ENCODE measurements around the gene GMEB2. TPM values are rescaled to one million over a fixed set of nuclear protein-coding genes. Genes with fewer than 3 reads are reported as not detected.
"Not testable (repeated sequence)": the region's sequence is repeated elsewhere in the genome, so short reads cannot be mapped to it uniquely, and the experiment has no call there.

The GMEB2 gene
- polyA plus RNA-seq, 3 donors: 7.5 to 9.8 (median 8.9) TPM

DNA sequence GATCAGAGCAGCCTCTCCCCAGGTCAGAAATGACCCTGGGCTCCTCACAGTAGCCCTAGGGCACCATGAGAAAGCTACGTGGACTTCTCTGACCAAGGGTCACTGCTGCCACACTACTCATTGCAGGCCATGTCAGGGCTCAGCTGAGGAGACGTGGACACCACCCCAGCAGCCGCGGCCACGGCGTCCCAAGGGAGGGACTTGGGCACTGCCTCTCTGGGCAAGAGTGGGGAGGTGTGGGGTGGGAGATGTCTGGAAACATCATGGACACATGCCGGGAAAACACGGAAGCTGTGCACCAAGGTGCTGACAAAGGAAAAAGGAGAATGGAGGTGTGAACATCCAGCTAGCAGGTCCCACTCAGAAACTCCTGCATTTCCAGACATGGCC is 9.0 kb downstream of the GMEB2 start:
- no peak for DNase-seq (ENCODE audit: low read depth in 3 of 3, low spot score in 2 of 3)

DNA sequence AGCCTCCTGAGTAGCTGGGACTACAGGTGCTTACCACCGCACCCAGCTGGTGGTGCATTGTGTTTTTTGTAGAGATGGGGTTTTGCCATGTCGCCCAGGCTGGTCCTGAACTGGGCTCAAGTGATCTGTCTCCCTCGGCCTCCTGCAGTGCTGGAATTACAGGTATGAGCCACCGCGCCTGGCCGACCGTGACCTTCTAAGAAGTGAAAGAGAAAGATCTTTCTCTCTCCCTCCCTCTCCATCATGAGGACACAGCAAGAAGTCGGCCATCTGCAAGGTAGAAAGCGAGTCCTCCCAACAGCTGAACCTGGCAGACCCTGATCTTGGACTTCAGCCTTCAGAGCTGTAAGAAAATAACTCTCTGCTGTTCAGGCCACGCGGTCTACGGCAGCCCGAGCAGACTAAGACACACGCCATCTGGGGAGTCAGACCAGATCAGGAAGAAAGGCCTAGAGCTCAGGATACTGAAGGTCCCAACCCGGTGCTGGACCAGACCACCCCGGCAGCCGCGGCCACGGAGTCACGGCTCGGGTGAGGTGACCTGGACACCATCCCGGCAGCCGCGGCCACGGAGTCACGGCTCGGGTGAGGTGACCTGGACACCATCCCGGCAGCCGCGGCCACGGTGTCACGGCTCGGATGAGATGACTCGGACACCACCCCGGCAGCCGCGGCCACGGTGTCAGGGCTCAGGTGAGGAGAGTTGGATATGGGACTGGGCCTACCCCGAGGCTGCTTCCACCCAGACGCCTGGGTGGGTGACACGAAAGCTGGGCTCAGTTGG is 9.6 kb downstream of the GMEB2 start:
- no peak for DNase-seq (ENCODE audit: low read depth in 3 of 3, low spot score in 2 of 3)

DNA sequence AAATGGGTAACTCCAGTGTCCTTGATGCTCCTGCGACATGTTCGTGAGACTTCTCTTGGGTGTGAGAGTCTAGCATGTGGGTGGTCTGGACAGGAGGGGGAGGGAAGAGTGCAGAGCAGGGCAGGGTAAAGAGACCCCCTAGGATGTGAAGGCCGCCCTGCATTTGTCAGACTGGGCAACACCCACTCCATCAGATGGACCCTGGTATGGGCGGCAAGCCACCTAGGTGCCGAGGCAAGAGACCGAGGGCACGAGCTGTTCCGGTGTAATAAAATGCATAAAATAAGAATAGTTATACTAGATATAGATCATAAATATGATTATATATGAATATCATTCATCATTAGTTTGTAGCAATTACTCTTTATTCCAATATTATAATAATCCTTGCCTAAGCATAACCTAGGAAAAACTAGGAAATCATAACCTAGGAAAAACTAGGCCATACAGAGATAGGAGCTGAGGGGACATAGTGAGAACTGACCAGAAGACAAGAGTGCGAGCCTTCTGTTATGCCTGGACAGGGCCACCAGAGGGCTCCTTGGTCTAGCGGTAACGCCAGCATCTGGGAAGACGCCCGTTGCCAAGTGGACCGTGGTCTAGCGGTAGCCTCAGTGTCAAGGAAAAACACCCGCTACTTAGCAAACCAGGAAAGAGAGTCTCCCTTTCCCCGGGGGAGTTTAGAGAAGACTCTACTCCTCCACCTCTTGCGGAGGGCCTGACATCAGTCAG is 12.9 kb downstream of the GMEB2 start:
- DNase-seq (ENCODE audit: low read depth in 3 of 3, low spot score in 2 of 3): not testable (repeated sequence)

DNA sequence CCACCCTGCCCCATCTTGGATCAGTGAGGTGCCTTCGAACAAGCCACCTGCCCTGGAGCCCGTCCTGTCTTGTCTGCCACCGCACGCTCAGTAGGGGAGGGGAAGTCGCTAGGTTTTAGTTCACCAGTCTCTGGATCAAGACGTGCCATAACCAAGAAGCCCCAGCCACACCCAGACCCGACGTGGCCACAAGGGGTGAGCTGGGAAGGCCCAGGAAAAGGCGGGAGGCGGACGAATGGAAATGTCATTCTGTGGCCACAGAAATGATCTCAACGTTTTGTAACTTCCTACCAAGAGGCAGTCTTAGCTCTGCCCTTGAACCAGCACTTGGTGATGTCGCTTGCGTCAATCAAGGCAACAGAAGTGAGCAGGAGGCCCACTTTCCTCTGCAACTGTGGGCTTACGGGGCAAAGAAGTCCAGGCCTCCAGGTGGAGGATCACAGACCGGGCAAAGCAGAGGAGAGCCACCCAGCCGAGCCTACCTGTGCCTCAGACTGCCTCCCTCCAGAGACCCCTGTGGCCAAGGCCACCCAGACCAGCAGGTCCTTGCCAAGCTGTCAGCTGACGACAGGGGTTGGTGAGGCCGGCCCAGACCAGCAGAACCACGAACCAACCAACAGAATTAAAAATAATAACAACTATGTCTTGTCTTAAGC is 14.5 kb downstream of the GMEB2 start:
- no peak for DNase-seq (ENCODE audit: low read depth in 3 of 3, low spot score in 2 of 3)

DNA sequence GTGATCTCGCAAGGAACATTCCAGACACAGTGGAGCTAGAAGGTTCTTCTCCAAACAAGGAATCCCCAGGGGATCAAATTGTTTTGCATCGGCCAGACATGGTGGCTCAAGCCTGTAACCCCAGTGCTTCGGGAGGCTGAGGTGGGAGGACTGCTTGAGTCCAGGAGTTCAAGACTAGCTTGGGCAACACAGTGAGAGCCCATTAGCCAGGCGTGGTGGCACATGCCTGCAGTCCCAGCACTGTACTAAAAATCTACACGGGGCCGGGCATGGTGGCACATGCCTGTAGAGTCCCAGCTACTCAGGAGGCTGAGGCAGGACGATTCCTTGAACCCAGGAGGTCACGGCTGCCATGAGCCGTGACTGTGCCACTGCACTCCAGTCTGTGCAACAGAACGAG is 15.3 kb downstream of the GMEB2 start:
- no peak for DNase-seq (ENCODE audit: low read depth in 3 of 3, low spot score in 2 of 3)

DNA sequence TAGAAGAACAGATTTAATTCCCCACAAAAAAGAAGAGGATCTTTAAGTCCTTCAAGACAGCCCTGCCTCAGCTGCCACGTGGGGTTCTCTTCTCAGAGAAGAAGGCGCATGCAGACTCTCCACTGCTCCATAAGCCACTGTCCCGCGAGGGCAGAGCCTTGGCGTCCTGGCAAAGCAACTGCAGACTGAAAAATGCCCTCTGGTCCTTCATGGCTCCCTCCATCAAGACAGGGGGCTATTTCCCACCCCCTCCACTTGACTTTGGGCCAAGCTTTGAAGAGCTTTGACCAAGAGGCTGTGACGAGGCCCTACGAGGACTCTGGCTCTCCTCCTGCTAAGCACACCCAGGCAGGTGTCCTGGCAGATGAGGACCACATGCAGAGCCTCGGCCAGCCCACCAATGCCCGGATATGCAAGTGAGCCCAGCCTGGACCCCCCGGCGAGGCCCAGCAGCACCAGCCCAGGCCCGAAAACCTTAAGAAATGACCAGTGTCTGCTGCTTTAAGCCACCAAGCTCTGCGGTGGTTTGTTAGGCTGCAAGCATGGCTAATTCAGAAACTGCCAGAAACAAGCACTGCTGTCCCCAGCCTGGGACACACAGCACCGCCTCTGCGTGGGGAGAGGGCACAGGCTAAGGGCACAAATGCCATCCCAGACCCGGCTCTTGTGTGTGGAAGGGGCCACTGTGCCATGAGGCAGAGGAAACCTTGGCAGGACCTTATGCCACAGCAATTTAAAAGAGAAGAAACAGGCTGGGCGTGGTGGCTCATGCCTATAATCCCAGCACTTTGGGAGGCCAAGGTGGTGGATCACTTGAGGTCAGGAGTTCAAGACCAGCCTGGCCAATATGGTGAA is 16.1 kb downstream of the GMEB2 start:
- DNase-seq (ENCODE audit: low read depth in 3 of 3, low spot score in 2 of 3): no peak

DNA sequence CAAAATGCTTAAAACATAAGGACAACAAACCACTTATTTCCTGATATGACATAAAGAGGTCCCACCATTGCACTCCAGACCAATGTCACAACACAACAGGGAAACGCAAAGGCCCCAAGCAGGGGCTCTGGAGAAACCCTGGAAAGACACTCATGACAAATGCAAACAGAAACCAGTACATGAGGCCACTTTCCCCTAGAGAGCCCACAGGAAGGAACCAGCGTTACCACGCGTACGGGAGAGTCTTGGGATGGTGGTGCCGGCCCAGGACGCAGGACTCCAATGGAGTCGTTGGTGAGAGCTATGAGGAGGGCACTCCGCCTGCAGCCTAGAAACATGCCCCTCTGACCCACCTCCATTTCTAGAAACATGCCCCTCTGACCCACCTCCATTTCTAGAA is 20.2 kb downstream of the GMEB2 start:
- no peak for DNase-seq (ENCODE audit: low read depth in 3 of 3, low spot score in 2 of 3)

DNA sequence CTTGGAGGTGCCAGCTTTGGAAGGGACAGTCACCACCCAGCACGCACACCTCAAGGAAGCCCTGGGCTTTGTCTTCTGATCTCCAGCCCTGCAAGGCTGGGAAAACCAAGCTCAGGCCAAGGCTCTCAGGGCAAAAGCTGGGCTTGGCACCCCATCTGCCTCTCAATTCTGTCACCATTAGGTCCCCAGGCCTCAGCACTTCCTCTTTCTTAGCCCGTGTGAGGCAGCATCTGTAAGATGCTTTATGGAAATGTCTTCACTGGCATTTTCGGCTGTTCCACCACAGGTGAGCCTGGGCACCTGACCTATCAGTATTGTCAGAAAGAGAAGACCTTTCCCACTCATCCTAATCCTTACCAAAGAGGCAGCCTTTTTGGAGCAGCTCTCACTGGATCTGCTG is 24.6 kb downstream of the GMEB2 start:
- no peak for DNase-seq (ENCODE audit: low read depth in 3 of 3, low spot score in 2 of 3)

DNA sequence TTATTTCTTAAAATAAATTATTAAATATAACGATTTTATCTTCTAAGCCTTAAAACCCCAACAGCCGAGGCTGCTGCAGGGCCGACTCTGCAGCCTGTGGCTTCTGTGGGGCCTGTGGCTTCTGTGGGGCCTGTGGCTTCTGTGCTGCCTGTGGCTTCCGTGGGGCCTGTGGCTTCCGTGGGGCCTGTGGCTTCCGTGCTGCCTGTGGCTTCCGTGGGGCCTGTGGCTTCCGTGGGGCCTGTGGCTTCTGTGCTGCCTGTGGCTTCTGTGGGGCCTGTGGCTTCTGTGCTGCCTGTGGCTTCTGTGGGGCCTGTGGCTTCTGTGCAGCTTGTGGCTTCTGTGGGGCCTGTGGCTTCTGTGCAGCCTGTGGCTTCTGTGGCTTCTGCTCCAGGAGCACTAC is 25.2 kb downstream of the GMEB2 start:
- DNase-seq (ENCODE audit: low read depth in 3 of 3, low spot score in 2 of 3): not testable (repeated sequence)

DNA sequence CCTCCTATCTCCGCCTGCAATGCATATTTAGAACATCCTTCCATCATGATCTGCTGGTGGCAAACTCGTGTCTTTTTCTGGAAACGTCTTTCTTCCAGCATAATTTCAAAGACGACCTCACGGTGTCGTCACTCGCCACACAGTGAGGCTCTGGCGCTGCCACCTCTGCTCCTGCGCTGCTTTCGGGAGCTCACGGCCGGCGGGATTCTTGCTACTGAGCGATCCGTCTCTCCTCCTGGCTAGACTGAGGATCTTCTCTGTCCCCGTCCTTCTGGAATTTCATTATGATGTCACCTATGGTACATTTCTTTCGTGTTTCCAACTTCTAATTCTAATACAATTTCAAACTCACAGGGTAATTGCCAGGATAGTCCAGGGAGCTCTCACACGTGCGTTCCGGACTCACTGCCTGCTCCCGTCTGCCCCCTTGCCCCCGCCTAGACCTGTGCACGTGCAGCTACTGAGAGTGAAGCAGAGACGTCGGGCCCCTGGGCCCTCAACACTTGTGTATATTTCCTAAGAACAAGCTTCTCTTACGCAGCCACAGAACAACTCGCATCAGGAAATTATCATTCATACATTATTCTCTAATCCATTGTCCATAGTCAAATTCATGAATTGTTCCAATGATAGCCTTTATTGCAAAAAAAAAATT is 27.4 kb downstream of the GMEB2 start:
- no peak for DNase-seq (ENCODE audit: low read depth in 3 of 3, low spot score in 2 of 3)

DNA sequence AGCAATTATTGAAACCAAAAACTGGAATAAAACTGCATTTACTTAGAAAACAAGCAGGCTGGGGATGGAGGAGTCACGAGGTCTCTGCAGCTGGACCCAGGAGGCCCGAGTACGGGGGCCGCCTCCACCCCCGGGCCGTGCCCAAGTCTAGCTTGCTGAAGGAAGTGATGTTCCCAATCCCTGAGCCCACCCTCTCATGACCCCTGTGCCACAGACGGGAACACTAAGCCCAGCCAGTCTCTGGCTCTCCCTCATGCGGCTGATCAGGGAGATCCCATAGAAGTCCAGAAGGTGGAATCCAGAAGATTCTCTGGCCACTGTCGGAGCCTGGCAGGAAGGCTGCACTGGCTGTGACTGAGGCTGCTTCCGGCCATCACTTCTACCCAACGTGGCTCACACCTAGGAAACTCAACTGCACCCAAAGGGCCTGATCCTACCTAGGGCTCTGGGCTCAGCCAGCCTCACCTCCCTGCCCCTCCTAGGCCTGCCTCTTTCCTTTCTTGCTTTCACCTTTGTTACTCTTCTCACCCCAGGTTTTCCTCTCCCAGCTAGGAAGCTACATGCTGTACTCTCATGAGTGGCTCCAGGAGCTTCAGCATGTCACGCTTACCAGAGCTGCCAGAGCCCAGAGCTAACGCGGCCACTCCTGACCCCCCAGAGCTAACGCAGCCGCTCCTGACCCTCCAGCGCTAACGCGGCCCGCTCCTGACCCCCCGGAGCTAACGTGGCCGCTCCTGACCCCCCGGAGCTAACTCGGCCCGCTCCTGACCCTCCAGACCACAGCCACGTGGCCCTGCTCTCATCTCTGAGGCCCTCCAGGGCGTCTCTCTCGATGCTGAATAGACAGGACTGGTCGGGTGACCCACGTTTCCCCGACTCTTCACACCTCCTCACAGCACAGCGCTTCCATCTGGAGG is 28.2 kb downstream of the GMEB2 start:
- no peak for DNase-seq (ENCODE audit: low read depth in 3 of 3, low spot score in 2 of 3)

DNA sequence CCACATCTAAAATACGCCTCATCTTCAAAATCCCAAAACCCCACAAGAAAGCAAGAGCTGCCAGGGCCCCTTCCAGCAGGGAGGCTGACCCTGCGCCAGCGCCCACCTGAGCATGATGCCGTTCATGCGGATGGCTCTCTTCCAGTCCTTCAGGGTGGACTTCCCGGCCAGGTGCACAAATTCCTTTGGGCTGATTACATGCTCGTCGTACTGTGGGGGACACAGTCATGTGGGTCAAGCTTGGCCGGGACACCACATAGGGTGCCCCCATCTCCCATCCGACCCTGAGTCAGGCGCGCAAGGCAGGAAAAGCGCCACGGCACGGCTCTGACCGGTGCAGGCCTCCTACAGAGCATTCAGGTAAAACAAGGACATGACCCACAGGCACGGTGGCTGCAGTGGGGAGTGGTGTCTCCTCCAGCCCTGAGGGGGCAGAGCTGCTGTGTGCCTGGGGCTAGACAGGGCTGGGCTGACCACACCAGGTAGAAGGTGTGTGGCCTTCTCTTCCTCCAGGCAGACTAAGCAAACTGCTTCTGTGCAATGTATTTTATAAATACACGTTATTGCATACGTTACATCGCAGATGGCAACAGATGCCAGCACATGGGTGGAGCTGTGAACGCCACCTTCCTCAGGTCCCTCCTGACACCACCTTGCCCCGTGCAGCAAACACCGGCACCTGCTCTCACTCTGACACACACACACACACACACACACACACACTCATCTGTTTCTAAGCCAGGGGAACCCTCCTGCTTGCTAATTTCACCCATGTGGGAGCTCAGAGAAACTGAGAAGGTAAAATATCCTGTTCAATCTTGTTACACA is 29.0 kb downstream of the GMEB2 start:
- no peak for DNase-seq (ENCODE audit: low read depth in 3 of 3, low spot score in 2 of 3)

DNA sequence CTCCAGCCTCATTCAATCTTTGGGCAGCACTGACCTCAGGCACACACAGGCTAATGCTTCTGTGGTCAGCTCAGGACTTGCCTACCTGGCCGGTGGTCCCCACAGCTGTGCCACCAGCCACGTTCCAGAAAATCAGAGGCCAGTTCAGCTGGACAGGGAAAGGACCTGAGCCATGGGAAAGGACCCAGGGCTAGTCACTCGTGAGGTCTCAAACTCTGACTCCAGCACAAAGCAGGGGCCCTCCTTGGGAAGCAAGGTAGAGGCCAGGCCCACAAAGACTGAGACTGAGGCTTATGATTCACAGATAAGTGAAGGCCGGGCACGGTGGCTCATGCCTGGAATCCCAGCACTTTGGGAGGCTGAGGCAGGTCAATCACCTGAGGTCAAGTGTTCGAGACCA is 30.5 kb downstream of the GMEB2 start:
- DNase-seq (ENCODE audit: low read depth in 3 of 3, low spot score in 2 of 3): no peak

DNA sequence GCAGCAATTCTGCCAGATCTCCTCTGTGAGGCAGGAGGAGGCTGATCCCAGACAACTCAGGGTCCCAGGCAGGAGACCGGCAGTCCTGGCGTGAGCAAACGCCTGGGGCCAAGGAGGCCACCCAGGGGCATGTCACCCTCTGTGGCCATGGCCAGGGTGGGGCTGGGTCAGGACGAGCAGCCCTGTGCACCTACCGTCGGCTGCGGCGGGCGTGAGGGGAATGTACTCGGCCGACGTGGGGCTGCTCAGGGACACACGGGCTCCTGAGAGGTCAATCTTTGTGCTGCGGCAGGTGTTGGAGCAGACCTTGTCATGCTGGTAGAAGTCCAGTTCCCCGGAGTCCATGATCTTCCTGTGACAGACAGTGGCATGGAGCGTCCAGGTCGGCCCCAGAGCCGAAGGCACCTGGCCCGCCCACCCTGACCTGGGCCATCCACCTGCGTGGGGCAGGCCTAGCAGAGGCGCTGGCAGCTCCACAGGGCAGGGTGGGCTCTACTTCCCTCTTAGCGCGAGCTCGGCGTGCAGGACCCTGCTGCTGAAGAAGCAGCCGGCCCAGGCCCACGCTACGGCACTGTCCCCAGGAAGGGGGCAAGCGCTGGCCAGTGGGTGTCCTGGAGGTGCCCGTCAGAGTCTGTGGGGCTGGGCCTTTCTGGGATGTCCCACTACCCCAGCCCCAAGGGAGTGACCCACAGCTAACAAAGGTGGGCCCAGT is 31.3 kb downstream of the GMEB2 start:
- DNase-seq (ENCODE audit: low read depth in 3 of 3, low spot score in 2 of 3): no peak

DNA sequence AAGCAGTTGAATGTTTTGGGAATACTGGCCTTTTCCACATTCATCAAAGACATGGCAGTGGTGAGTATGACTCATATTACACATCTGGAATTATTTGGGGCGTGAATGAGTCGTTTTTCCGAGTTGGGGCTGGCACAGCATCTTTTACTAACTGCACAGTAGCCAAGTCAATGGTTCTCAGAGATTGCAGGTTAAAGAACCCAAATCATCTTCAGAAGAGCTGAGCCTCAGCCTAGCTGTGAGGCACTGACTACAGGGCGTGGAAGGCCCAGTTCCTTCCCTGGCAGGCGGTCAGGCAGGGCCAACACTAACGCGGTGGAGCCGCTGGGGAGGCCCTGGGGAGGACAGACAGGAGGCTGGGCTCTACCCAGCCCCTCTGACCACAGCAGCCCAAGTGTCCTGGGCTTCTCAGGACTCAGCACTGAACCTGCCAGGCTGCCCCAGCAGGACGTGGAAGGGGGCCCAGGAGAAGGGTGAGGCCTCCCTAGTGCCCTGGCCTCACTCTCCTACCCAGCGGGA is 32.8 kb downstream of the GMEB2 start:
- no peak for DNase-seq (ENCODE audit: low read depth in 3 of 3, low spot score in 2 of 3)

DNA sequence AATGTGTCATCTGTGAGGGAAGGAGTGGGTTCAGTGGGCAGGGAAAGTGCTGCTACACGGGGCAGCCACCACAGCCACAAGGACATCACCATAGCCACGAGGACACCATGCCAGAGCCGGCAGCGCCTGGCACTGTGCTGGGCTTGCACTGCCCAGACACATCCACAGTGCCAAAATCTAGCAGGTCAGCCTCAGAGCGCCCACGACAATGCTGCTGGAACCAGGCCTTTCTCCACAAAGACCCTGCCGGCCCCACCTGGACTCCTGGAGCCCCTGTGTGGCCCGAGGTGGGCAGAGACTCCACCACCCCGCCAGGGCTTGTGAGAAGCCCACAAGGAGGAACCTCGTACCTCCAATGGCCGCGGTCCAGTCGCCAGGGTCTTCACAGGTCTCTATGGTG is 34.2 kb downstream of the GMEB2 start:
- no peak for DNase-seq (ENCODE audit: low read depth in 3 of 3, low spot score in 2 of 3)

DNA sequence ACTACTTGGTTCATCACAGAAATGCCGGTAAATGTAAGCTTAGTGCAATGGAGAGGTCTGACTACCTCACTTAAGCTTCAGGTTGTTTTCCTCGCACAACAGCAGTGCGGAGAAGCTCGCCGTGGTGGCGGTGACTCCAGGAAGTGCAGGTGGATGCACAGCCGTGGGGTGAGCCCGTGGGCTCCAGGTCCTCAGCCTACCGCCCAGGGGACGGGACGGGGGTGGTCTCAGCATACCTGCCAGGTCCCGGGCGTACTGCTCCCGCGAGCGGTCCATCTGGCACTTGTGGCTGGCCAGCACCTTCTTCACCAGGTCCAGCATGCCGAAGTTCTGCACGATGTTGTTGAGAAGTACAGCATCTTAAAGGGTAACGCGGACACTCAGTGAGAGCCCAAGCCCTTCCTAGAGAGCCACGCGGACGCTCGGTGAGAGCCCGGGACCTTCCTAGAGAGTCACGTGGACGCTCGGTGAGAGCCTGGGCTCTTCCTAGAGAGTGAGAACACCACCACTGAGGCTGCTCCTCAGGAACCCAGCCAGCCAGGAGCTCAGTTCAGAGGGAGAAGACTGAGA is 35.0 kb downstream of the GMEB2 start:
- no peak for DNase-seq (ENCODE audit: low read depth in 3 of 3, low spot score in 2 of 3)
